ENCODE measurements around the gene MYCBP. TPM values are rescaled to one million over a fixed set of nuclear protein-coding genes. Genes with fewer than 3 reads are reported as not detected.

Gene MYCBP
- total RNA-seq, 1 donor from 2014 or later: 6.6 TPM

- H3K36me3 Mint-ChIP-seq (ENCODE audit: unreplicated experiment): no peaks in the 10 kb centered on the region
- H3K4me3 Mint-ChIP-seq (ENCODE audit: unreplicated experiment): no peak overlapping the region
- TF ChIP-seq CTCF (IDR thresholded peaks at IDR 0.05; ENCODE audit: partially characterized antibody, unreplicated experiment): no peak
- peaks cover 9% of the 10 kb centered on the region for H3K4me1 Mint-ChIP-seq (ENCODE audit: low read depth, unreplicated experiment)
- H3K27me3 Mint-ChIP-seq (ENCODE audit: unreplicated experiment): no peaks in the 10 kb centered on the region
- no peak for DNase-seq
- peaks cover 7% of the 10 kb centered on the region for H3K9me3 Mint-ChIP-seq (ENCODE audit: unreplicated experiment)
- no peak overlapping the region for H3K27ac Mint-ChIP-seq (ENCODE audit: unreplicated experiment)
Measured at GRCh38 chr1:38870996-38871395, 2.2 kb downstream of the MYCBP start.

GRCh38 chr1:38867208-38867607, 5.9 kb downstream of the MYCBP start:
- Mint-ChIP-seq H3K9me3 (ENCODE audit: unreplicated experiment) (no peaks in the 10 kb centered on the region), H3K4me1 (ENCODE audit: low read depth, unreplicated experiment) (peaks cover 2% of the 10 kb centered on the region), H3K36me3 (ENCODE audit: unreplicated experiment) (no peaks in the 10 kb centered on the region), H3K27ac (ENCODE audit: unreplicated experiment) (no peak overlapping the region), H3K27me3 (ENCODE audit: unreplicated experiment) (no peaks in the 10 kb centered on the region), H3K4me3 (ENCODE audit: unreplicated experiment) (no peak overlapping the region)
- no peak for TF ChIP-seq CTCF (IDR thresholded peaks at IDR 0.05; ENCODE audit: partially characterized antibody, unreplicated experiment)
- no peak for DNase-seq

- Mint-ChIP-seq H3K4me1 (ENCODE audit: low read depth, unreplicated experiment) (peaks cover 4% of the 10 kb centered on the region), H3K36me3 (ENCODE audit: unreplicated experiment) (no peaks in the 10 kb centered on the region), H3K27me3 (ENCODE audit: unreplicated experiment) (no peaks in the 10 kb centered on the region), H3K9me3 (ENCODE audit: unreplicated experiment) (peaks cover 1% of the 10 kb centered on the region), H3K27ac (ENCODE audit: unreplicated experiment) (no peak overlapping the region), H3K4me3 (ENCODE audit: unreplicated experiment) (no peak overlapping the region)
- DNase-seq: no peak
- TF ChIP-seq CTCF (IDR thresholded peaks at IDR 0.05; ENCODE audit: partially characterized antibody, unreplicated experiment): no peak
Measured at GRCh38 chr1:38865112-38865715, 7.9 kb downstream of the MYCBP start.

GRCh38 chr1:38860454-38860795, 12.7 kb downstream of the MYCBP start:
- TF ChIP-seq CTCF (IDR thresholded peaks at IDR 0.05; ENCODE audit: partially characterized antibody, unreplicated experiment): no peak
- H3K27ac Mint-ChIP-seq (ENCODE audit: unreplicated experiment): peak overlapping the region; percentile 59
- H3K27me3 Mint-ChIP-seq (ENCODE audit: unreplicated experiment): peaks cover 3% of the 10 kb centered on the region
- H3K4me1 Mint-ChIP-seq (ENCODE audit: low read depth, unreplicated experiment): peaks cover 7% of the 10 kb centered on the region
- no peaks in the 10 kb centered on the region for H3K36me3 Mint-ChIP-seq (ENCODE audit: unreplicated experiment)
- H3K4me3 Mint-ChIP-seq (ENCODE audit: unreplicated experiment): peak overlapping the region; percentile 95
- H3K9me3 Mint-ChIP-seq (ENCODE audit: unreplicated experiment): peaks cover 1% of the 10 kb centered on the region
- DNase-seq: no peak

GRCh38 chr1:38859561-38860453, 13.3 kb downstream of the MYCBP start, which contains the start of gene RRAGC:
Gene RRAGC (minus strand): TSS chr1:38859772. CDS start chr1:38859646, 126 bp downstream.
- no peak for TF ChIP-seq CTCF (IDR thresholded peaks at IDR 0.05; ENCODE audit: partially characterized antibody, unreplicated experiment)
- Mint-ChIP-seq H3K27me3 (ENCODE audit: unreplicated experiment) (peaks cover 3% of the 10 kb centered on the region), H3K27ac (ENCODE audit: unreplicated experiment) (peak within 1 kb of the TSS; percentile 59), H3K9me3 (ENCODE audit: unreplicated experiment) (peaks cover 1% of the 10 kb centered on the region), H3K36me3 (ENCODE audit: unreplicated experiment) (no peaks in the 10 kb centered on the region), H3K4me3 (ENCODE audit: unreplicated experiment) (peak within 1 kb of the TSS; percentile 95), H3K4me1 (ENCODE audit: low read depth, unreplicated experiment) (peaks cover 7% of the 10 kb centered on the region)
- peak; percentile 100 for DNase-seq

Data from glutamatergic neuron (in vitro differentiated cells).